HG03439 (cell line): ENCODE data around the gene ZSCAN26.
"Not testable (repeated sequence)": the region's sequence is repeated elsewhere in the genome, so short reads cannot be mapped to it uniquely, and the experiment has no call there.

Source experiments
- ATAC-seq: cut with Tn5 transposase; IDR thresholded peaks from one replicate; pipeline ENCODE4 v1.9.1; 2021; ENCODE audit warnings: mild to moderate bottlenecking, moderate library complexity; ENCODE audit not compliant: unreplicated experiment

Gene ZSCAN26

GRCh38 chr6:28315628-28316027, 48.7 kb downstream of the ZSCAN26 start:
- no peak for ATAC-seq

- ATAC-seq, result not testable (repeated sequence)
These were observed 50.9 kb downstream of the ZSCAN26 start for GRCh38 chr6:28317866-28318265.

GRCh38 chr6:28322661-28323060, 55.7 kb downstream of the ZSCAN26 start:
- ATAC-seq, result no peak

GRCh38 chr6:28323813-28324424, 57.0 kb downstream of the ZSCAN26 start:
- ATAC-seq, result no peak

GRCh38 chr6:28326371-28326948, 59.5 kb downstream of the ZSCAN26 start:
- ATAC-seq, result no peak
